DOHH2 (cell line): ENCODE measurements around the gene TRHDE.
A peak's percentile ranks its signal among the peaks of the same experiment; 100 is the strongest.

Experiments used
- H3F3A ChIP-seq: fragments of 200-600 bp; sonication (generic), shearing (Covaris generic); 2 replicates; pipeline ENCODE4 v1.6.0; 2016; ENCODE audit warnings: antibody characterized with exemption, mild to moderate bottlenecking; ENCODE audit not compliant: control insufficient read depth, insufficient read depth
- H3K27ac ChIP-seq: fragments of 200-600 bp; sonication (generic); 2 replicates; pipeline ENCODE4 v1.5.1; 2014; ENCODE audit warnings: low read depth, mild to moderate bottlenecking, low read length, moderate library complexity
- H3K27me3 ChIP-seq: fragments of 200-600 bp; sonication (generic); 2 replicates; pipeline ENCODE4 v1.6.1; 2014; ENCODE audit warnings: mild to moderate bottlenecking, low read length, mixed read lengths; ENCODE audit not compliant: control insufficient read depth
- H3K36me3 ChIP-seq: fragments of 200-600 bp; sonication (generic); 2 replicates; pipeline ENCODE4 v1.6.1; 2014; ENCODE audit warnings: mild to moderate bottlenecking, low read length, moderate library complexity, mixed read lengths; ENCODE audit not compliant: control insufficient read depth
- H3K4me1 ChIP-seq: fragments of 200-600 bp; sonication (generic); 2 replicates; pipeline ENCODE4 v1.6.1; 2014; ENCODE audit warnings: mild to moderate bottlenecking, low read length, mixed read lengths; ENCODE audit not compliant: control insufficient read depth
- H3K4me2 ChIP-seq: fragments of 200-600 bp; sonication (generic); 2 replicates; pipeline ENCODE4 v1.6.0; 2014; ENCODE audit warnings: mild to moderate bottlenecking, low read length, moderate library complexity
- H3K4me3 ChIP-seq: fragments of 200-600 bp; sonication (generic); 2 replicates; pipeline ENCODE4 v1.5.1; 2014; ENCODE audit warnings: mild to moderate bottlenecking, low read length, mixed read lengths
- H3K79me2 ChIP-seq: fragments of 200-600 bp; sonication (generic); 2 replicates; pipeline ENCODE4 v1.6.1; 2014; ENCODE audit warnings: mild to moderate bottlenecking, low read length, mixed read lengths; ENCODE audit not compliant: control insufficient read depth
- H3K9me2 ChIP-seq: fragments of 200-600 bp; sonication (generic); replicated peaks from 2 replicates; pipeline ENCODE4 v1.6.1; 2014; ENCODE audit warnings: mild to moderate bottlenecking, low read length, mixed read lengths; ENCODE audit not compliant: control insufficient read depth
- H3K9me3 ChIP-seq: fragments of 200-600 bp; sonication (generic); 2 replicates; pipeline ENCODE4 v1.6.1; 2014; ENCODE audit warnings: antibody characterized with exemption, low read length, mixed read lengths; ENCODE audit not compliant: control insufficient read depth, insufficient read depth
- H4K20me1 ChIP-seq: fragments of 200-600 bp; sonication (generic); 2 replicates; pipeline ENCODE4 v1.6.0; 2014; ENCODE audit warnings: low read depth, mild to moderate bottlenecking, antibody characterized with exemption, low read length, moderate library complexity; ENCODE audit not compliant: control insufficient read depth, insufficient read depth
- EZH2phosphoT487 ChIP-seq: fragments of 200-600 bp; sonication (generic); IDR thresholded peaks from 2 replicates; pipeline ENCODE4 v1.6.1; 2017; ENCODE audit warnings: borderline replicate concordance, mild to moderate bottlenecking, antibody characterized with exemption, low read length, moderate library complexity, mixed read lengths
- TF ChIP-seq, protein P1 (sequence below): fragments of 200-600 bp; sonication (generic); IDR thresholded peaks from one replicate; pipeline ENCODE4 v1.5.1; 2014; ENCODE audit warnings: antibody characterized with exemption, mild to moderate bottlenecking, low read depth, low read length; ENCODE audit not compliant: poor library complexity, severe bottlenecking

The TRHDE gene

DNA sequence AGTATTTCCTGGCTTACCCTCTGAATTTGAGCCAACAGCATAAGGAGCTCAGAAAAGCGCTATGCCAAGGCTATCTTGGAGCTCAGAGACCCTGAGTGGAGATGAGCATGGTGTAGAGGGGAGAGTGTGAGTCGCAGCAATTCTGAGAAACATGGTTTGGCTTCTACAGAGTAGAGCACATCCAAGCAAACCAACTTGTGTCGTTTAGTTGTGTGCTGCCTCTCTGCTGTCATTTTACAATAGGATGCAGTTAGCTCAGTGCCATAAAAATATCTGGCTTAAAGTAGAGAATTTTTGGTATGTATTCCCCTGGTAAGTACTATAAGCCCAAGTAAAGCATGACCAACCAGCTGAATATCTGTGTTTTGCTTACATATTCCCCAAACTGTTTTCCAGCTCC is 249.2 kb downstream of the TRHDE start:
- no peaks in the 10 kb centered on the region for H3K36me3 ChIP-seq
- H3K27ac ChIP-seq: no peak overlapping the region
- H3K4me1 ChIP-seq: peaks cover 20% of the 10 kb centered on the region
- no peak overlapping the region for H3K4me2 ChIP-seq
- H3K27me3 ChIP-seq: no peaks in the 10 kb centered on the region
- H4K20me1 ChIP-seq: no peaks in the 10 kb centered on the region
- no peaks in the 10 kb centered on the region for H3K9me2 ChIP-seq
- H3K79me2 ChIP-seq: no peaks in the 10 kb centered on the region
- TF ChIP-seq EZH2phosphoT487: no peak
- TF ChIP-seq, protein P1, sequence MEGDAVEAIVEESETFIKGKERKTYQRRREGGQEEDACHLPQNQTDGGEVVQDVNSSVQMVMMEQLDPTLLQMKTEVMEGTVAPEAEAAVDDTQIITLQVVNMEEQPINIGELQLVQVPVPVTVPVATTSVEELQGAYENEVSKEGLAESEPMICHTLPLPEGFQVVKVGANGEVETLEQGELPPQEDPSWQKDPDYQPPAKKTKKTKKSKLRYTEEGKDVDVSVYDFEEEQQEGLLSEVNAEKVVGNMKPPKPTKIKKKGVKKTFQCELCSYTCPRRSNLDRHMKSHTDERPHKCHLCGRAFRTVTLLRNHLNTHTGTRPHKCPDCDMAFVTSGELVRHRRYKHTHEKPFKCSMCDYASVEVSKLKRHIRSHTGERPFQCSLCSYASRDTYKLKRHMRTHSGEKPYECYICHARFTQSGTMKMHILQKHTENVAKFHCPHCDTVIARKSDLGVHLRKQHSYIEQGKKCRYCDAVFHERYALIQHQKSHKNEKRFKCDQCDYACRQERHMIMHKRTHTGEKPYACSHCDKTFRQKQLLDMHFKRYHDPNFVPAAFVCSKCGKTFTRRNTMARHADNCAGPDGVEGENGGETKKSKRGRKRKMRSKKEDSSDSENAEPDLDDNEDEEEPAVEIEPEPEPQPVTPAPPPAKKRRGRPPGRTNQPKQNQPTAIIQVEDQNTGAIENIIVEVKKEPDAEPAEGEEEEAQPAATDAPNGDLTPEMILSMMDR: no peak
- H3K4me3 ChIP-seq: no peak overlapping the region
- no peaks in the 10 kb centered on the region for H3K9me3 ChIP-seq
- no peaks in the 10 kb centered on the region for H3F3A ChIP-seq

DNA sequence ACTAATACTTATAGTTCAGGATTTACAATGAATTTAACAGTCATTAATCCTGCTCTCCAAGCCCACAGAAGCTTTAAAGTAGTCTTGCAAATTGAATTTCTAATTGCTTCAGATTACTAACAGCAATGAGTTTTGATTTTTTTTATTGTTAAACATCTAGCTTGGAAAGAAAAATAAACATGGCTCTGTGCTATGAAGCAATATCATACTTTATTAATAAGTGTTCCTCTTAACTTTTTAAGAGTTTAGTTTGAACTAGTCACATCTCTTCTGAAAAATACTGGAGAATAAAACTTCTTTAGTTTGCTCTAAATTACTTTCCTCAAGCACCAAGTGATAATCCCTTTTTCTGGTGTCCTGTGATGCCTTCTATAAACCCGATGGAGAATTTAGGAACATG is 250.2 kb downstream of the TRHDE start:
- Histone ChIP-seq H3K36me3 (no peaks in the 10 kb centered on the region), H3K79me2 (no peaks in the 10 kb centered on the region), H3K9me3 (no peaks in the 10 kb centered on the region)

DNA sequence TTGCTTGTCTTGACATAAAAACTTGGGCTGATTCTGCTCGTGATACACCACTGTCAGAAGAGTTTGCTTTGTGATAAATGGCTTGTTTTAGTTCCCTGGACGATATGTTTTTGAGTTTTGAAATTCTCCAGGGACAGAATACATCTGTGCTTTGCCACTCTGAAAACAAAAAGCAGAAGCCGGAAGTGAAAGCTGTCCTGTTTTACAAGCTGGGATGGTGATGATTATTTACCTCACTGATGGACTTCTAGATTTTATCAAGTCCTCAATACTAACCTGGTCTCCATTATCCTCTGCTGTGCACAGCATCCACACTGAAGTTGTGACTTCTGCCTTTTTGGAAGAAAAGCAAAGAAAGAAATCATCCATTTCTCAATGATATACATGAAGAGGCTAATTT is 251.6 kb downstream of the TRHDE start:
- H3K4me2 ChIP-seq: peak overlapping the region; percentile 41
- H3F3A ChIP-seq: no peaks in the 10 kb centered on the region
- H3K79me2 ChIP-seq: no peaks in the 10 kb centered on the region
- no peaks in the 10 kb centered on the region for H3K27me3 ChIP-seq
- H3K36me3 ChIP-seq: no peaks in the 10 kb centered on the region
- peak overlapping the region; percentile 21; the same call in 1 of the 2 replicates for H3K27ac ChIP-seq
- peaks cover 20% of the 10 kb centered on the region for H3K4me1 ChIP-seq
- no peak for TF ChIP-seq EZH2phosphoT487
- TF ChIP-seq, protein P1: no peak
- no peaks in the 10 kb centered on the region for H3K9me3 ChIP-seq
- no peaks in the 10 kb centered on the region for H4K20me1 ChIP-seq
- peak overlapping the region; percentile 13; the same call in 1 of the 2 replicates for H3K4me3 ChIP-seq
- no peaks in the 10 kb centered on the region for H3K9me2 ChIP-seq

More for the DNA sequence above, 250.2 kb downstream of the TRHDE start:
- Histone ChIP-seq H3K4me3 (no peak overlapping the region), H3K4me1 (peaks cover 20% of the 10 kb centered on the region), H3K9me2 (no peaks in the 10 kb centered on the region), H3F3A (no peaks in the 10 kb centered on the region), H3K4me2 (no peak overlapping the region), H4K20me1 (no peaks in the 10 kb centered on the region), H3K27me3 (no peaks in the 10 kb centered on the region), H3K27ac (no peak overlapping the region)
- no peak for TF ChIP-seq EZH2phosphoT487
- TF ChIP-seq, protein P1: no peak
